GM12878 (cell line): ENCODE results near the gene GNPTG. TPM values are rescaled to one million over a fixed set of nuclear protein-coding genes. Genes with fewer than 3 reads are reported as not detected.

Source experiments
- ATAC-seq: fragments of 200-7000 bp; cut with Tn5 transposase; 3 replicates; pipeline ENCODE4 v1.9.1; 2020; ENCODE audit warnings: mild to moderate bottlenecking, moderate library complexity
- BruUV-seq: library from RNA; stranded (reverse); fragments of 400-500 nt; replicated peaks from 2 replicates; lab custom pipeline; 2021; lab: Mats Ljungman, UMichigan
- CTCF ChIA-PET: fragments of 300-600 bp; sonication (Branson Sonifier 250); formaldehyde crosslinking; extraction: SDS; loops from one replicate; lab custom pipeline; 2021; ENCODE audit warnings: inconsistent platforms; lab: Yijun Ruan, JAX
- POLR2A ChIA-PET: fragments of 350-600 bp; formaldehyde crosslinking; extraction: SDS; loops from one replicate; lab custom pipeline; 2021; ENCODE audit warnings: inconsistent platforms; lab: Charles Lee
- RAD21 ChIA-PET: fragments of 300-600 bp; sonication (Branson Sonifier 250); formaldehyde crosslinking; loops from one replicate; lab custom pipeline; 2023; ENCODE audit warnings: antibody characterized with exemption; ENCODE audit not compliant: unreplicated experiment; lab: Charles Lee
- SMC1A ChIA-PET: fragments of 300-600 bp; sonication (Branson Sonifier 250); formaldehyde crosslinking; loops from one replicate; lab custom pipeline; 2023; ENCODE audit not compliant: unreplicated experiment, uncharacterized antibody; lab: Charles Lee
- DNase-seq: peaks from one replicate; pipeline ENCODE4 v3.0.0-alpha.2; 2011; ENCODE audit warnings: low read depth, low spot score
- FAIRE-seq: peaks from 3 replicates; lab custom pipeline; 2011; peaks lifted over from hg19 to GRCh38; lab: Jason Lieb, UNC
- H2AFZ ChIP-seq: 2 replicates; pipeline ENCODE4 v1.6.0; 2011; ENCODE audit warnings: low read depth, low read length, control low read depth; ENCODE audit not compliant: control insufficient read depth
- H3K27ac ChIP-seq: 2 replicates; pipeline ENCODE4 v1.5.1; 2011; ENCODE audit warnings: control low read depth; ENCODE audit not compliant: control insufficient read depth, insufficient read depth
- H3K27me3 ChIP-seq, 2 experiments: replicated peaks in 1 of 2; 2 replicates each; pipeline versions ENCODE4 v1.6.0 to v1.6.1; 2011; ENCODE audit warnings: low read length in 1 of 2; ENCODE audit not compliant: control insufficient read depth in 2 of 2, insufficient read depth in 2 of 2
- H3K36me3 ChIP-seq, 2 experiments: 2 replicates each; pipeline ENCODE4 v1.5.1; 2011; ENCODE audit warnings: low read length in 1 of 2; ENCODE audit not compliant: control insufficient read depth in 2 of 2, insufficient read depth in 2 of 2
- H3K4me1 ChIP-seq: 2 replicates; pipeline ENCODE4 v1.6.1; 2011; ENCODE audit warnings: mild to moderate bottlenecking, low read length, moderate library complexity, mixed read lengths; ENCODE audit not compliant: control insufficient read depth, insufficient read depth
- H3K4me2 ChIP-seq: 2 replicates; pipeline ENCODE4 v1.6.0; 2011; ENCODE audit warnings: control low read depth; ENCODE audit not compliant: control insufficient read depth, insufficient read depth
- H3K4me3 ChIP-seq: fragments of 200-600 bp; sonication (generic); 2 replicates; pipeline ENCODE4 v1.5.1; 2016
- H3K79me2 ChIP-seq: 2 replicates; pipeline ENCODE4 v1.6.0; 2011; ENCODE audit warnings: low read length; ENCODE audit not compliant: control insufficient read depth, insufficient read depth
- H3K9ac ChIP-seq: 2 replicates; pipeline ENCODE4 v1.8.0; 2011; ENCODE audit warnings: low read length, control low read depth, mixed read lengths; ENCODE audit not compliant: control insufficient read depth, insufficient read depth
- H3K9me3 ChIP-seq: replicated peaks from 3 replicates; pipeline ENCODE4 v1.5.1; 2011; ENCODE audit warnings: mild to moderate bottlenecking, low read length; ENCODE audit not compliant: control insufficient read depth, insufficient read depth
- H4K20me1 ChIP-seq: 2 replicates; pipeline ENCODE4 v1.6.0; 2011; ENCODE audit not compliant: control insufficient read depth, insufficient read depth
- CBX5 ChIP-seq: sonication (generic); IDR thresholded peaks from 2 replicates; pipeline ENCODE4 v1.6.1; 2016; ENCODE audit warnings: low read depth, moderate library complexity, mild to moderate bottlenecking, inconsistent platforms
- E2F8 ChIP-seq: fragments of 450-650 bp; IDR thresholded peaks from 2 replicates; pipeline ENCODE4 v1.6.1; 2018; ENCODE audit warnings: mild to moderate bottlenecking, low read depth, moderate library complexity; ENCODE audit not compliant: partially characterized antibody
- HDAC2 ChIP-seq: fragments of 200-600 bp; sonication (generic); IDR thresholded peaks from 2 replicates; pipeline ENCODE4 v1.6.1; 2017
- MAX ChIP-seq: IDR thresholded peaks from 2 replicates; pipeline ENCODE4 v1.6.1; 2012; ENCODE audit warnings: low read depth, low read length, improper control_type of control experiment
- MTA3 ChIP-seq: IDR thresholded peaks from 2 replicates; pipeline ENCODE4 v1.6.1; 2012; ENCODE audit warnings: low read length, inconsistent platforms, borderline replicate concordance
- NRF1 ChIP-seq: conservative IDR thresholded peaks from 2 replicates; pipeline ENCODE4 v1.6.1; 2011; ENCODE audit warnings: mild to moderate bottlenecking, low read depth, low read length, improper control_type of control experiment
- POLR2A ChIP-seq: IDR thresholded peaks from 2 replicates; pipeline ENCODE4 v1.6.1; 2011; ENCODE audit warnings: low read depth, mild to moderate bottlenecking, low read length
- REST ChIP-seq: IDR thresholded peaks from 2 replicates; pipeline ENCODE4 v1.6.1; 2012; ENCODE audit warnings: mild to moderate bottlenecking, low read depth, low read length
- TCF3 ChIP-seq: IDR thresholded peaks from 2 replicates; pipeline ENCODE4 v1.6.1; 2012; ENCODE audit warnings: low read depth, mild to moderate bottlenecking, low read length, borderline replicate concordance; ENCODE audit not compliant: insufficient read depth
- WGBS: methylation state at CpG from one replicate; pipeline ENCODE4 v1.1.6; 2016; ENCODE audit warnings: low lambda C conversion rate; ENCODE audit not compliant: insufficient replicate concordance, insufficient coverage; ENCODE audit errors: missing lambda C conversion rate; 5-methylcytosine and 5-hydroxymethylcytosine counted together
- in situ Hi-C: fragments of 300-500 bp; cut with MboI; formaldehyde crosslinking; loops from 9 replicates; pipeline ENCODE4 v1.14.3; 2018; ENCODE audit warnings: mixed read lengths
- intact Hi-C: fragments of 100-400 bp; cut with micrococcal nuclease; formaldehyde crosslinking; loops from one replicate; pipeline ENCODE4 v1.14.2; 2022; ENCODE audit not compliant: unreplicated experiment
- polyA plus RNA-seq, 11 experiments: library from polyadenylated mRNA; depleted of rRNA in 4 of 11; unstranded in 6 of 11; stranded (reverse) in 5 of 11; fragments of >200 nt; fragmentation: Nextera tagmentation in 4 of 11; fragmentation: Illumina TruSeq in 1 of 11; extraction: Ambion mirVana in 4 of 11; extraction: Trizol in 1 of 11; gene quantifications; 1 replicate in 1 of 11; 2 replicates in 10 of 11; pipeline versions ENCODE4 v1.2.1 to v1.2.3, GENCODE V29; 2011 to 2016; ENCODE audit warnings: inconsistent platforms in 2 of 11, missing spikeins in 2 of 11, low read depth in 1 of 11
- total RNA-seq, 4 experiments: library from RNA; depleted of rRNA in 3 of 4; stranded (reverse); fragments of >200 nt in 3 of 4; fragmentation: Illumina TruSeq in 1 of 4; extraction: Trizol in 1 of 4; gene quantifications; 2 replicates each; pipeline versions ENCODE4 v1.2.1 to v1.2.3, GENCODE V29; 2013 to 2021

GNPTG gene
- total and polyA plus RNA-seq, 10 of the 15 experiments (the other 5 are each of a cell fraction or from before 2014, with no cell fraction given) = 0.80 to 32.6 (median 20.9) TPM

- Histone ChIP-seq H3K4me2 (no peak overlapping the region), H3K4me1 (peaks cover 19% of the 10 kb centered on the region), H2AFZ (no peak overlapping the region), H3K9me3 (no peaks in the 10 kb centered on the region), H3K9ac (no peak overlapping the region), H3K36me3 (peaks cover 0 to 6% of the 10 kb centered on the region in 2 experiments; a peak in 3 of 4 replicates)
- 47% methylated on average over 23 of the region's 34 CpGs for WGBS
- CTCF ChIA-PET = no interaction called here
- no peak for ATAC-seq
- DNase-seq = no peak
- RAD21 ChIA-PET = no interaction called here
- POLR2A ChIA-PET = no interaction called here
- intact Hi-C loops = no loop called here
- TF ChIP-seq MTA3 (0 out of 2 replicates have a peak, but pooled peaks have one; percentile 20), MAX (no peak)
- TF ChIP-seq, all 136 proteins: peak for 1
- no peak for FAIRE-seq
- Histone ChIP-seq H3K4me3 (no peak overlapping the region), H3K27me3 (no peaks in the 10 kb centered on the region), H3K79me2 (peaks cover 14% of the 10 kb centered on the region), H4K20me1 (no peaks in the 10 kb centered on the region), H3K27ac (no peak overlapping the region)
- SMC1A ChIA-PET = no interaction called here
- no TSS peak for BruUV-seq
- in situ Hi-C loops = no loop called here
These were observed 5.1 kb upstream of the GNPTG start for GRCh38 chr16:1346422-1347285.

GRCh38 chr16:1347286-1347855 lies 4.4 kb upstream of the GNPTG start:
- no peak overlapping the region for H3K4me2 ChIP-seq
- H2AFZ ChIP-seq = no peak overlapping the region
- H3K27ac ChIP-seq = no peak overlapping the region
- WGBS = 88% methylated on average over 17 of the region's 31 CpGs
- no peak for ATAC-seq
- H3K9ac ChIP-seq = no peak overlapping the region
- RAD21 ChIA-PET = no interaction called here
- intact Hi-C loops = no loop called here
- no peaks in the 10 kb centered on the region for H4K20me1 ChIP-seq
- no peak for FAIRE-seq
- SMC1A ChIA-PET = no interaction called here
- H3K9me3 ChIP-seq = no peaks in the 10 kb centered on the region
- no peak for DNase-seq
- in situ Hi-C loops = no loop called here
- no TSS peak for BruUV-seq
- POLR2A ChIA-PET = no interaction called here
- H3K4me1 ChIP-seq = peaks cover 15% of the 10 kb centered on the region
- H3K27me3 ChIP-seq = no peaks in the 10 kb centered on the region
- H3K79me2 ChIP-seq = peaks cover 20% of the 10 kb centered on the region
- H3K4me3 ChIP-seq = no peak overlapping the region
- H3K36me3 ChIP-seq = peaks cover 0 to 6% of the 10 kb centered on the region in 2 experiments; a peak in 3 of 4 replicates
- CTCF ChIA-PET = no interaction called here
- TF ChIP-seq TCF3 (no peak), POLR2A (peak; percentile 24; the same call in 1 of the 2 replicates), NRF1 (no peak), E2F8 (no peak), HDAC2 (no peak), CBX5 (no peak), REST (no peak)
